PC-3 (cell line): ENCODE data around the gene RAD50. TPM values are rescaled to one million over a fixed set of nuclear protein-coding genes. Genes with fewer than 3 reads are reported as not detected.
"Not testable (repeated sequence)": the region's sequence is repeated elsewhere in the genome, so short reads cannot be mapped to it uniquely, and the experiment has no call there.

Experiments
- ATAC-seq: fragments of 200-7000 bp; cut with Tn5 transposase; 2 replicates; pipeline ENCODE4 v1.9.1; 2020; ENCODE audit warnings: mild to moderate bottlenecking, moderate library complexity
- BruUV-seq: library from RNA; stranded (reverse); fragments of 400-500 nt; replicated peaks from 2 replicates; lab custom pipeline; 2021; lab: Mats Ljungman, UMichigan
- CTCF ChIA-PET: fragments of 300-600 bp; sonication (Branson Sonifier 250); formaldehyde crosslinking; loops from one replicate; lab custom pipeline; 2022; ENCODE audit warnings: antibody characterized with exemption; lab: Charles Lee
- POLR2A ChIA-PET: fragments of 300-600 bp; sonication (Branson Sonifier 250); formaldehyde crosslinking; loops from one replicate; lab custom pipeline; 2022; ENCODE audit warnings: antibody characterized with exemption; ENCODE audit not compliant: unreplicated experiment; lab: Charles Lee
- DNase-seq: peaks from one replicate; pipeline ENCODE4 v3.0.0-alpha.2; 2015
- H2AFZ ChIP-seq: fragments of 300-600 bp; sonication (generic); 2 replicates; pipeline ENCODE4 v1.6.0; 2016; ENCODE audit warnings: antibody characterized with exemption, low read length
- H3F3A ChIP-seq: fragments of 300-600 bp; sonication (generic); one replicate; pipeline ENCODE4 v1.6.0; 2017; ENCODE audit warnings: antibody characterized with exemption, low read length, control low read depth, mild to moderate bottlenecking; ENCODE audit not compliant: unreplicated experiment
- H3K27ac ChIP-seq: fragments of 300-600 bp; sonication (generic); 2 replicates; pipeline ENCODE4 v1.5.1; 2016; ENCODE audit warnings: mild to moderate bottlenecking, low read length
- H3K27me3 ChIP-seq: fragments of 300-600 bp; sonication (generic); 2 replicates; pipeline ENCODE4 v1.6.1; 2016; ENCODE audit warnings: low read length, mixed read lengths
- H3K36me3 ChIP-seq: fragments of 300-600 bp; sonication (generic); 2 replicates; pipeline ENCODE4 v1.6.1; 2016; ENCODE audit warnings: low read depth, mixed run types, low read length, mixed read lengths
- H3K4me1 ChIP-seq: fragments of 300-600 bp; sonication (generic); 2 replicates; pipeline ENCODE4 v1.5.1; 2016; ENCODE audit warnings: low read length; ENCODE audit not compliant: insufficient read depth
- H3K4me2 ChIP-seq: fragments of 300-600 bp; sonication (generic); 2 replicates; pipeline ENCODE4 v1.6.0; 2016; ENCODE audit warnings: low read length
- H3K4me3 ChIP-seq: fragments of 300-600 bp; sonication (generic); 2 replicates; pipeline ENCODE4 v1.5.1; 2016; ENCODE audit warnings: mild to moderate bottlenecking, low read length, mixed read lengths
- H3K79me2 ChIP-seq: fragments of 300-600 bp; sonication (generic); 2 replicates; pipeline ENCODE4 v1.6.1; 2017; ENCODE audit warnings: low read length, mixed read lengths
- H3K9ac ChIP-seq: fragments of 300-600 bp; sonication (generic); 2 replicates; pipeline ENCODE4 v1.6.0; 2016; ENCODE audit warnings: mild to moderate bottlenecking, low read length
- H3K9me2 ChIP-seq: fragments of 300-600 bp; sonication (generic); replicated peaks from 2 replicates; pipeline ENCODE4 v1.6.1; 2016; ENCODE audit warnings: mixed run types, low read length, mixed read lengths
- H3K9me3 ChIP-seq: fragments of 300-600 bp; sonication (generic); 2 replicates; pipeline ENCODE4 v1.6.1; 2016; ENCODE audit warnings: low read length, mixed read lengths
- H4K20me1 ChIP-seq: fragments of 300-600 bp; sonication (generic); 2 replicates; pipeline ENCODE4 v1.6.1; 2016; ENCODE audit warnings: low read length, mixed read lengths
- EZH2 ChIP-seq: fragments of 300-600 bp; sonication (generic); IDR thresholded peaks from one replicate; pipeline ENCODE4 v1.6.1; 2017; ENCODE audit warnings: antibody characterized with exemption, mild to moderate bottlenecking, low read length; ENCODE audit not compliant: unreplicated experiment
- EZH2phosphoT487 ChIP-seq: fragments of 300-600 bp; sonication (generic); IDR thresholded peaks from 2 replicates; pipeline ENCODE4 v1.6.1; 2018; ENCODE audit warnings: mild to moderate bottlenecking, antibody characterized with exemption, low read length, borderline replicate concordance
- intact Hi-C: fragments of 100-400 bp; cut with micrococcal nuclease; formaldehyde crosslinking; loops from 2 replicates; pipeline ENCODE4 v1.9.0; 2023
- total RNA-seq: library from RNA; depleted of rRNA; stranded (reverse); fragments of >200 nt; gene quantifications from 2 replicates; pipeline ENCODE4 v1.2.3, GENCODE V29; 2014
- TF ChIP-seq, protein P1 (sequence below): fragments of 300-600 bp; sonication (generic); conservative IDR thresholded peaks from 2 replicates; pipeline ENCODE4 v1.5.1; 2017; ENCODE audit warnings: antibody characterized with exemption, low read depth, mild to moderate bottlenecking, low read length

RAD50 gene
- total RNA-seq, 1 experiment from 2014 or later, result 6.7 TPM

DNA sequence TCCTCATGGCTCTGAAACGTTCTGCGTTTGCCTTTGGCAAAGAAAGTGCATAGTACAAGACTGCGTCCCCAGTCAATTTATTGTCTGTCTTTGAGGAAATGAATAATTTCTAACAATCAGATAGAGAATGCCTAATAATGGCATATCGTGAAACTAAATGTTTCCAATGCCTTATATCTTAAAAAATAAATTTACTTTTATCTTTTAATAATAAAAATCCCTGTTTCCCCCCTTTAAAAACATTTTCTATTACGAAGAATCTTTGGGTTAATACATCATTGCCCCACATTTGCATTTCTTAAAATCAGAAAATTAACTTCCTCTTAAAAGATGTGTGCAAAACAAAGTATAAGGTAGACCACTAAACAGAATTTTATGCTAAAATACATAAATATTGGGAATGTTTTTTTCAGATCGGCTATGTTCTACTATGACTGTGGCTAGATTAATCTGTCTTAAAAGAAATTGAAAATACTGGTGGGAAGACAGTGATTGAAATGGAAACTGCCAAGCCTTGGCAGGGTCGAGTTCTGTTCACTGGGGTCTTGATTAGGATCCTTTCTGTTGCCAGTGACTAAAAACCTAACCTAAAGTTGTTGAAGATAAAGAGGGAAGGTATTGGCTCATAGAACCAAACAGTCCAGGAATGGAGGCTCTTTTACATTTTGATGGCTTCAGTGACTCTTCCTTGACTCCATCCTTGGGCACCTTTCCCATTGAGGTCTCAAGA lies 13.1 kb upstream of the RAD50 start, which contains the start of gene IL5:
TSS of gene IL5 (minus strand) at position 51 of the 730 bp plus-strand sequence. CDS start at position 7, 44 bp downstream.
- no peak within 1 kb of the TSS for H3K9ac ChIP-seq
- no peaks in the 10 kb centered on the region for H3K9me2 ChIP-seq
- H4K20me1 ChIP-seq, result no peaks in the 10 kb centered on the region
- DNase-seq (no peak), ATAC-seq (no peak)
- POLR2A ChIA-PET, result no interaction called here
- H3K36me3 ChIP-seq, result no peaks in the 10 kb centered on the region
- no peak within 1 kb of the TSS for H2AFZ ChIP-seq
- H3K4me1 ChIP-seq, result no peaks in the 10 kb centered on the region
- BruUV-seq, result no TSS peak
- H3K79me2 ChIP-seq, result no peaks in the 10 kb centered on the region
- no peaks in the 10 kb centered on the region for H3K27me3 ChIP-seq
- H3K9me3 ChIP-seq, result no peaks in the 10 kb centered on the region
- no peak within 1 kb of the TSS for H3K27ac ChIP-seq
- no peak within 1 kb of the TSS for H3K4me2 ChIP-seq
- no peaks in the 10 kb centered on the region for H3F3A ChIP-seq
- intact Hi-C loops, result no loop called here
- no peak within 1 kb of the TSS for H3K4me3 ChIP-seq
- CTCF ChIA-PET, result no interaction called here
- TF ChIP-seq EZH2phosphoT487, result no peak
- TF ChIP-seq EZH2, result no peak
- TF ChIP-seq, protein P1, sequence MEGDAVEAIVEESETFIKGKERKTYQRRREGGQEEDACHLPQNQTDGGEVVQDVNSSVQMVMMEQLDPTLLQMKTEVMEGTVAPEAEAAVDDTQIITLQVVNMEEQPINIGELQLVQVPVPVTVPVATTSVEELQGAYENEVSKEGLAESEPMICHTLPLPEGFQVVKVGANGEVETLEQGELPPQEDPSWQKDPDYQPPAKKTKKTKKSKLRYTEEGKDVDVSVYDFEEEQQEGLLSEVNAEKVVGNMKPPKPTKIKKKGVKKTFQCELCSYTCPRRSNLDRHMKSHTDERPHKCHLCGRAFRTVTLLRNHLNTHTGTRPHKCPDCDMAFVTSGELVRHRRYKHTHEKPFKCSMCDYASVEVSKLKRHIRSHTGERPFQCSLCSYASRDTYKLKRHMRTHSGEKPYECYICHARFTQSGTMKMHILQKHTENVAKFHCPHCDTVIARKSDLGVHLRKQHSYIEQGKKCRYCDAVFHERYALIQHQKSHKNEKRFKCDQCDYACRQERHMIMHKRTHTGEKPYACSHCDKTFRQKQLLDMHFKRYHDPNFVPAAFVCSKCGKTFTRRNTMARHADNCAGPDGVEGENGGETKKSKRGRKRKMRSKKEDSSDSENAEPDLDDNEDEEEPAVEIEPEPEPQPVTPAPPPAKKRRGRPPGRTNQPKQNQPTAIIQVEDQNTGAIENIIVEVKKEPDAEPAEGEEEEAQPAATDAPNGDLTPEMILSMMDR, result no peak

DNA sequence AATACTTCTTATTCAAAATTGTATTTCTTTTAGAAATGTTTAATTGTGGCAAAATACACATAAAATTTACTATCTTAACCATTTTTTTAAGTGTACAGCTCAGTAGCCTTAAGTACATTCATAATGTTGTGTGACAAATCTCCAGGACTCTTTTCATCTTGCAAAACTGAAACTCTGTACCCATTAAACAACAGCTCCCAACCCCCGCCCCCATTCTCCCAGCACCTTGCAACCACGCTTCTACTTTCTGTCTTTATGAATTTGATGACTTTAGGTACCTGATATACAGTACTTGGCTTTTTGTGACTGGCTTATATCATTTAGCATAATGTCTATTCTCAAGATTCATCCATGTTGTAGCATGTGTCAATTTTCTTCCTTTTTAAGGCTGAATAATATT lies 10.7 kb upstream of the RAD50 start:
- POLR2A ChIA-PET, result no interaction called here
- intact Hi-C loops, result no loop called here
- H2AFZ ChIP-seq, result no peak overlapping the region
- H3K4me2 ChIP-seq, result no peak overlapping the region
- H3F3A ChIP-seq, result no peaks in the 10 kb centered on the region
- H3K9me2 ChIP-seq, result no peaks in the 10 kb centered on the region
- no peaks in the 10 kb centered on the region for H3K4me1 ChIP-seq
- H3K4me3 ChIP-seq, result no peak overlapping the region
- CTCF ChIA-PET, result no interaction called here
- TF ChIP-seq, protein P1, result no peak
- ATAC-seq, result no peak
- H3K79me2 ChIP-seq, result no peaks in the 10 kb centered on the region
- H3K9ac ChIP-seq, result no peak overlapping the region
- no peaks in the 10 kb centered on the region for H3K27me3 ChIP-seq
- no peaks in the 10 kb centered on the region for H3K9me3 ChIP-seq
- H3K27ac ChIP-seq, result no peak overlapping the region
- no peaks in the 10 kb centered on the region for H4K20me1 ChIP-seq
- no peak for DNase-seq
- BruUV-seq, result no TSS peak
- H3K36me3 ChIP-seq, result no peaks in the 10 kb centered on the region

DNA sequence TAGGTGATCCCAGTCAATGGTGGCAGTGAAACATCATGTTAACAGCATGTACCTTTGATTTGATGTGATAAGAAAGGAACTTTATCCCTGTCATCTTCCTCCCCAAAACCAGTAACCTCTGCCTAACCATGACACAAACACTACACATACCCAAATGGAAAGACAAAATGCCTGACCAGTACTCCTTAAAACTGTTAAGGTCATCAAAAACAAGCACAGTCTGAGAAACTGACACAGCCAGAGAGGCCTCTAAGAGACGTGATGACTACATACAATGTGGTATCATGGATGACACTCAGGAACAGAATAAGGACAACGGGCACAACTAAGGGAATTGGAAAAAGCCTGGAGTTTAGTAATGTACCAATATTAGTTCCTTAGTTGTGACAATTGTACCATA lies 9.5 kb upstream of the RAD50 start:
- no peak overlapping the region for H3K4me2 ChIP-seq
- H3K4me1 ChIP-seq, result no peaks in the 10 kb centered on the region
- no peaks in the 10 kb centered on the region for H3F3A ChIP-seq
- DNase-seq (no peak), ATAC-seq (no peak)
- no TSS peak for BruUV-seq
- H3K9me2 ChIP-seq, result no peaks in the 10 kb centered on the region
- H3K27ac ChIP-seq, result no peak overlapping the region
- intact Hi-C loops, result no loop called here
- no peak overlapping the region for H3K4me3 ChIP-seq
- TF ChIP-seq, protein P1, result no peak
- no peak for TF ChIP-seq EZH2phosphoT487
- no peak for TF ChIP-seq EZH2
- no peaks in the 10 kb centered on the region for H3K27me3 ChIP-seq
- no peaks in the 10 kb centered on the region for H4K20me1 ChIP-seq
- POLR2A ChIA-PET, result no interaction called here
- H3K9me3 ChIP-seq, result no peaks in the 10 kb centered on the region
- H3K36me3 ChIP-seq, result no peaks in the 10 kb centered on the region
- H2AFZ ChIP-seq, result no peak overlapping the region
- H3K79me2 ChIP-seq, result no peaks in the 10 kb centered on the region
- CTCF ChIA-PET, result no interaction called here
- H3K9ac ChIP-seq, result no peak overlapping the region

DNA sequence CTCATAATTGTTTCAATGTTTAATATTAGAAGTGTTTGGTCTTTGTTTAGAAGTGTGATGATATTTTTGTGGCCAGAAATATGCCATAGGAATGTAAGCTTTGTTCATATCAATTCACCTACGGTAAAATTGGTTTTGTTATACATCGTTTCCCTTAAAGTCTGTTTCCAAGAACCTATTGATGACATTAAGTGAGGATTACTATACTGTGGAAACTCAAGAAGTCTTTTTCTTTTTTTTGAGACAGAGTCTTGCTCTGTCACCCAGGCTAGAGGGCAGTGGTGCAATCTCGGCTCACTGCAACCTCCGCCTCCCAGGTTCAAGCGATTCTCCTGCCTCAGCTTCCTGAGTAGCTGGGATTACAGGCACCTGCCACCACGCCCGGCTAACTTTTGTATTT lies 7.9 kb upstream of the RAD50 start:
- H3K9ac ChIP-seq, CTCF ChIA-PET, H3K9me2 ChIP-seq, POLR2A ChIA-PET, H4K20me1 ChIP-seq, H3K4me1 ChIP-seq, BruUV-seq, intact Hi-C loops, H3K4me3 ChIP-seq, H3K27me3 ChIP-seq, H3K36me3 ChIP-seq, H3K79me2 ChIP-seq, DNase-seq, H3K9me3 ChIP-seq, H2AFZ ChIP-seq, H3K27ac ChIP-seq, H3F3A ChIP-seq, H3K4me2 ChIP-seq, ATAC-seq: not testable (repeated sequence)
